Keratinocyte (primary cell): ENCODE results near the gene RABL6. TPM values are rescaled to one million over a fixed set of nuclear protein-coding genes. Genes with fewer than 3 reads are reported as not detected.

Source experiments
- DNase-seq: peaks from one replicate; pipeline ENCODE4 v3.0.0-alpha.2; 2011; ENCODE audit warnings: low read depth, missing footprints, low spot score
- FAIRE-seq: peaks from 2 replicates; lab custom pipeline; 2011; peaks lifted over from hg19 to GRCh38; lab: Jason Lieb, UNC
- H2AFZ ChIP-seq: 2 replicates; pipeline ENCODE4 v1.6.0; 2012; ENCODE audit warnings: low read length, control low read depth, inconsistent platforms; ENCODE audit not compliant: control insufficient read depth
- H3K27ac ChIP-seq: 2 replicates; pipeline ENCODE4 v1.5.1; 2011; ENCODE audit warnings: low read length; ENCODE audit not compliant: control insufficient read depth, insufficient read depth
- H3K27me3 ChIP-seq: 3 replicates; pipeline ENCODE4 v1.6.0; 2011; ENCODE audit warnings: low read length; ENCODE audit not compliant: control insufficient read depth, insufficient read depth; ENCODE audit errors: extremely low read depth
- H3K36me3 ChIP-seq, 2 experiments: 2 replicates in 1 of 2; 3 replicates in 1 of 2; pipeline ENCODE4 v1.5.1; 2011; ENCODE audit warnings: low read length in 2 of 2, mild to moderate bottlenecking in 1 of 2; ENCODE audit not compliant: control insufficient read depth in 2 of 2, insufficient read depth in 2 of 2; ENCODE audit errors: extremely low read depth in 1 of 2
- H3K4me1 ChIP-seq: 3 replicates; pipeline ENCODE4 v1.5.1; 2011; ENCODE audit warnings: low read length; ENCODE audit not compliant: control insufficient read depth, insufficient read depth; ENCODE audit errors: extremely low read depth
- H3K4me2 ChIP-seq: 3 replicates; pipeline ENCODE4 v1.6.0; 2011; ENCODE audit warnings: low read depth, low read length; ENCODE audit not compliant: control insufficient read depth, insufficient read depth; ENCODE audit errors: extremely low read depth
- H3K4me3 ChIP-seq, 3 experiments: fragments of 200-600 bp in 1 of 3; sonication (generic) in 1 of 3; 2 replicates in 2 of 3; 3 replicates in 1 of 3; pipeline ENCODE4 v1.5.1; 2011 to 2016; ENCODE audit warnings: low read length in 3 of 3, mild to moderate bottlenecking in 3 of 3, control low read depth in 2 of 3, inconsistent platforms in 1 of 3, low read depth in 1 of 3, mixed read lengths in 1 of 3, mixed run types in 1 of 3, moderate library complexity in 1 of 3; ENCODE audit not compliant: control insufficient read depth in 2 of 3, insufficient read depth in 2 of 3; ENCODE audit errors: extremely low read depth in 1 of 3
- H3K79me2 ChIP-seq: 2 replicates; pipeline ENCODE4 v1.6.0; 2012; ENCODE audit warnings: low read length; ENCODE audit not compliant: control insufficient read depth, insufficient read depth
- H3K9ac ChIP-seq: 3 replicates; pipeline ENCODE4 v1.6.0; 2011; ENCODE audit warnings: low read length; ENCODE audit not compliant: control insufficient read depth, insufficient read depth; ENCODE audit errors: extremely low read depth
- H3K9me1 ChIP-seq: 3 replicates; pipeline ENCODE4 v1.6.0; 2011; ENCODE audit warnings: low read length; ENCODE audit not compliant: control insufficient read depth, insufficient read depth; ENCODE audit errors: extremely low read depth
- H3K9me3 ChIP-seq: 2 replicates; pipeline ENCODE4 v1.5.1; 2012; ENCODE audit warnings: low read depth, low read length; ENCODE audit not compliant: control insufficient read depth
- H4K20me1 ChIP-seq: 3 replicates; pipeline ENCODE4 v1.6.0; 2011; ENCODE audit warnings: low read length; ENCODE audit not compliant: control insufficient read depth, insufficient read depth; ENCODE audit errors: extremely low read depth
- EZH2 ChIP-seq: IDR thresholded peaks from one replicate; pipeline ENCODE4 v1.6.1; 2012; ENCODE audit warnings: inconsistent platforms, mild to moderate bottlenecking, low read length, moderate library complexity
- dilution Hi-C: fragments of 300-500 bp; cut with MboI; formaldehyde crosslinking; loops from one replicate; pipeline ENCODE4 v1.7.0; 2020; ENCODE audit warnings: low sequenced_read_pairs; ENCODE audit not compliant: extremely low pct_ligation_motif_present
- polyA plus RNA-seq, 5 experiments: library from polyadenylated mRNA; depleted of rRNA in 3 of 5; stranded (reverse) in 3 of 5; stranded (forward) in 1 of 5; unstranded in 1 of 5; fragments of >200 nt; gene quantifications; 1 replicate in 1 of 5; 2 replicates in 3 of 5; 3 replicates in 1 of 5; pipeline versions ENCODE4 v1.2.1 to v1.2.3, GENCODE V29; 2011 to 2012; ENCODE audit warnings: missing spikeins in 2 of 5, low read depth in 1 of 5, low replicate concordance in 1 of 5
- TF ChIP-seq, protein P1 (sequence below), 3 experiments: IDR thresholded peaks in 1 of 3; conservative IDR thresholded peaks in 1 of 3; optimal IDR thresholded peaks in 1 of 3; 2 replicates in 2 of 3; 3 replicates in 1 of 3; pipeline versions ENCODE3 to v1.5.1; 2011; ENCODE audit warnings: low read length in 3 of 3, mild to moderate bottlenecking in 3 of 3, moderate library complexity in 2 of 3, control low read depth in 1 of 3, inconsistent platforms in 1 of 3; ENCODE audit not compliant: insufficient read depth in 2 of 3; ENCODE audit errors: extremely low read depth in 1 of 3

RABL6 gene
- polyA plus RNA-seq, 1 donor (not counting 4 experiments of a cell fraction or from before 2014, with no cell fraction given) = 46.3 TPM

DNA sequence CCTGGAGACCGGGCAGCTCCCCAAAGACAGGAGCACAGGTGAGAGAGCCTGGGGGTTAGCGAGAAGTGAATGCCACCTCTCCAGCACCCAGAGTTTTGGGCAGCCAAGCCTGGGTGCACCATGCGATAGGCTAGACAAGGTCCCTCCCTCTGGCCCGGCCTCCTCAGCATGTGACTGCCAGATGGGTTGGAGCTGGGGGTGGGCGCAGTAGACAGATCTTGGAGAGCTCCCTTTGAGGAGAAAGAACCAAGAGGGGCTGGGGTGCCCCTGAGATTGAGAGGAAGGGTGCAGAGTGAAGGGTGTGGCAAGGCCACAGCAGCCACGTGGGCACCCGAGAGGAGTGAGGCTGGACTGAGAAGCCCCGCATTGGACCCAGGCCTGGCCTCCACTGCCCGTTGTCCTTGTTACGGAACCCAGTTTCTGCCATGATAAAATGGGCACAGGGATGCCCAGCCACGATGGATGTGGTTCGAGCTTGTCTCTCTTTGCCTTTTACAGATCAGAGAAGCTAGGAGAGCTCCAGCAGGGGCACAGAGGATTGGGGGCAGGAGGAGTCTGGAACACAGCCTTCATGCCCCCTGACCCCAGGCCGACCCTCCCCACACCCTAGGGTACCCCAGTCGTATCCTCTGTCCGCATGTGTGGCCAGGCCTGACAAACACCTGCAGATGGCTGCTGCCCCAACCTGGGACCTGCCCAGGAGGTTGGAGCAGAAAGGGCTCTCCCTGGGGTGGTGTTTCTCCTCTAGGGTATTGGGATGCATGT, 15.2 kb upstream of the RABL6 start:
- Histone ChIP-seq H3K27me3 (peaks cover 13% of the 10 kb centered on the region), H3K9me1 (no peaks in the 10 kb centered on the region), H3K9ac (peak overlapping the region; percentile 99), H3K4me1 (peaks cover 17% of the 10 kb centered on the region), H2AFZ (no peak overlapping the region), H3K27ac (peak overlapping the region; percentile 98), H3K4me3 (peak overlapping the region; percentile 70 to 83 (median 82)), H3K4me2 (peak overlapping the region; percentile 84), H3K9me3 (no peaks in the 10 kb centered on the region), H3K79me2 (peaks cover 9% of the 10 kb centered on the region), H3K36me3 (peaks cover 8 to 17% of the 10 kb centered on the region in 2 experiments), H4K20me1 (peaks cover 17% of the 10 kb centered on the region)
- FAIRE-seq (no peak), DNase-seq (no peak)
- no peak for TF ChIP-seq EZH2
- TF ChIP-seq, protein P1, sequence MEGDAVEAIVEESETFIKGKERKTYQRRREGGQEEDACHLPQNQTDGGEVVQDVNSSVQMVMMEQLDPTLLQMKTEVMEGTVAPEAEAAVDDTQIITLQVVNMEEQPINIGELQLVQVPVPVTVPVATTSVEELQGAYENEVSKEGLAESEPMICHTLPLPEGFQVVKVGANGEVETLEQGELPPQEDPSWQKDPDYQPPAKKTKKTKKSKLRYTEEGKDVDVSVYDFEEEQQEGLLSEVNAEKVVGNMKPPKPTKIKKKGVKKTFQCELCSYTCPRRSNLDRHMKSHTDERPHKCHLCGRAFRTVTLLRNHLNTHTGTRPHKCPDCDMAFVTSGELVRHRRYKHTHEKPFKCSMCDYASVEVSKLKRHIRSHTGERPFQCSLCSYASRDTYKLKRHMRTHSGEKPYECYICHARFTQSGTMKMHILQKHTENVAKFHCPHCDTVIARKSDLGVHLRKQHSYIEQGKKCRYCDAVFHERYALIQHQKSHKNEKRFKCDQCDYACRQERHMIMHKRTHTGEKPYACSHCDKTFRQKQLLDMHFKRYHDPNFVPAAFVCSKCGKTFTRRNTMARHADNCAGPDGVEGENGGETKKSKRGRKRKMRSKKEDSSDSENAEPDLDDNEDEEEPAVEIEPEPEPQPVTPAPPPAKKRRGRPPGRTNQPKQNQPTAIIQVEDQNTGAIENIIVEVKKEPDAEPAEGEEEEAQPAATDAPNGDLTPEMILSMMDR (optimal IDR thresholded peaks at IDR 0.05 in 1 of 3, IDR thresholded peaks at IDR 0.05 in 1 of 3, conservative IDR thresholded peaks at IDR 0.05 in 1 of 3; ENCODE audit: extremely low read depth in 1 of 3, insufficient read depth in 2 of 3, low read length in 3 of 3) = no peak
- dilution Hi-C loops = no loop called here

DNA sequence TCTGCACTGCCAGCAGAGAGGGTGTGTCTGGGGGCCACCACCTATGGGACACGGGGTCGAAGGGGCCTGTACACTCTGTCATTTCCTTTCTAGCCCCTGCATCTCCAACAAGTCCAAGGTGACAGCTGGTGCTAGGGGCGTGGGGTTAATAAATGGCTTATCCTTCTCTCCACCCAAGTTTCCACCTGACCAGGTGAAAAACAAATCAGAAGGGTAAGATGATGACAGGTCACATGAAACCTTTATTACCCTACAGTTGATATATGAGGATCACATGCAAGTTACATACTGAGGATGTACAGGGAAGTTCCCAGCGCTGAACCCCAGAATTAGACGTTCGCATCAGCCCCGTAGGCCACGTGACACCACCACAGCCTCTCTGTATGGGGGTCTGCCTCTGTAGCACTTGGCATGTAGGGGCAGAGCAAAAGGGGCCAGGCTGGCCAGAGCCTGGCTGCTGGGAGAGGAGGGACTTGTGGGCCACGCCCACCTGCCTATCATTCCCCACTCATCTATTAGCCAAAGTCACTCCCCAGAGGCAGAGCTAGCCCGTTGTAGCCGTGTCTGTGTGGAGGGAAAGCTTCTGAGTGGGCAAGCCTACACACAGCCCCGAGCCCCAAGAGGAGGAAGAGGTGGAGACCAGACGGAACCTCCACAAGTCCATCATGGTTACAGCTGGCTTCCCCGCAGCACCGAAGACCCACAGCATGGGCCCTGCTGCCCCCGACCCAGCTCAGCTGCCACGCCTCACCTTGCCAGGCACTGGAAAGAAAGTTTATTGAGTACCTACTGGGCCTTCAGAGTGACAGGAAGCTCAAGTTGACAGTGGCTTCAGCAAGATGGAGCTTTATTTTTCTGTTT, 14.4 kb upstream of the RABL6 start:
- no peak overlapping the region for H3K4me2 ChIP-seq
- TF ChIP-seq, protein P1 (optimal IDR thresholded peaks at IDR 0.05 in 1 of 3, IDR thresholded peaks at IDR 0.05 in 1 of 3, conservative IDR thresholded peaks at IDR 0.05 in 1 of 3; ENCODE audit: extremely low read depth in 1 of 3, insufficient read depth in 2 of 3, low read length in 3 of 3) = no peak
- TF ChIP-seq EZH2 = no peak
- no peaks in the 10 kb centered on the region for H3K9me3 ChIP-seq
- H3K79me2 ChIP-seq = peaks cover 9% of the 10 kb centered on the region
- H4K20me1 ChIP-seq = peaks cover 17% of the 10 kb centered on the region
- no peak overlapping the region for H2AFZ ChIP-seq
- no peak for DNase-seq
- no peak overlapping the region for H3K27ac ChIP-seq
- H3K4me3 ChIP-seq = no peak overlapping the region
- dilution Hi-C loops = no loop called here
- no peaks in the 10 kb centered on the region for H3K9me1 ChIP-seq
- H3K9ac ChIP-seq = no peak overlapping the region
- H3K4me1 ChIP-seq = peaks cover 14% of the 10 kb centered on the region
- H3K27me3 ChIP-seq = peaks cover 14% of the 10 kb centered on the region
- no peak for FAIRE-seq
- peaks cover 8 to 17% of the 10 kb centered on the region in 2 experiments for H3K36me3 ChIP-seq
